Activated CD4-positive, alpha-beta T cell treated with anti-CD3 and anti-CD28 coated beads, Interleukin-2, amount 50 U/mL, for 4 hours (primary cell): ENCODE results near the gene TADA2A.
"Not testable (repeated sequence)": the region's sequence is repeated elsewhere in the genome, so short reads cannot be mapped to it uniquely, and the experiment has no call there.

Experiments used
- DNase-seq, 2 experiments: peaks; one replicate each; pipeline ENCODE4 v3.0.0-alpha.2; 2020

TADA2A gene

GRCh38 chr17:37494401-37494831 lies 87.7 kb downstream of the TADA2A start:
- no peak for DNase-seq

- DNase-seq: no peak
Observed at GRCh38 chr17:37494971-37495370, 88.3 kb downstream of the TADA2A start.

- no peak for DNase-seq
Observed at GRCh38 chr17:37500378-37500777, 93.7 kb downstream of the TADA2A start.

GRCh38 chr17:37502009-37502936 lies 95.6 kb downstream of the TADA2A start:
- no peak for DNase-seq

DNA sequence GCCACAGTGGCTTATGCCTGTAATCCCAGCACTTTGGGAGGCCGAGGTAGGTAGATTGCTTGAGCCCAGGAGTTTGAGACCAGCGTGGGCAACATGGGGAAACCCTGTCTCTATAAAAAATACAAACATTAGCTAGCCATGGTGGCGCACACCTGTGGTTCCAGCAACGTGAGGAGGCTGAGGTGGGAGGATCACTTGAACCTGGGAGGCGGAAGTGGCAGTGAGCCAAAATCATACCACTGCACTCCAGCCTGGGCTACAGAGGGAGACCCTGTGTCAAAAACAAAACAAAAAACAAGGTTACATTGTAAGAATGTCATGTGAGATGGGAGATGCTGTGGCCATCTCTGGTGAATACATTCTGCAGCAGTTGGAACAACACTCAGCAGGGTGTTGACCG lies 96.5 kb downstream of the TADA2A start:
- no peak for DNase-seq

- no peak for DNase-seq
Observed at GRCh38 chr17:37505333-37505732, 98.6 kb downstream of the TADA2A start.

GRCh38 chr17:37506678-37507077 lies 100.0 kb downstream of the TADA2A start:
- no peak for DNase-seq

DNA sequence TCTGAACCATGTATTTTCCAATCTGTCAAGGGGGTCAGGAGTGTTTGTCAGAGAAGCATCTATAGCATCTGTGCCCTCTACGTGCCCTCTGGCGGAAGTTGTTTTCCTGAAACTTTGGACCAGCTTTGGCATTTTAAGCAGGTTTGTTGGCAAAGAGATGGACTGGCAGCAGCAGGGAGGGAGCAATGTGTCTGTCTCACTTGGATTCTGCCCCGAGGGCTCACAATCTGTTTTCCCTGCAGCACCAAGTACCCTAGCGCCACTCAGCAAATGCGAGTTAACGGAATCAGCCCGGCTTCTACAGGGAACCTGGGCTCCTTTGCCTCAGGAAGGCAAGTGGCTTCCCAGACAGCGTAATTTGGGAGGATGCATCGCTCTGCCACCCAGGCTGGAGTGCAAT lies 100.4 kb downstream of the TADA2A start:
- DNase-seq: no peak

GRCh38 chr17:37510056-37510455 lies 103.4 kb downstream of the TADA2A start:
- no peak for DNase-seq

- DNase-seq: not testable (repeated sequence)
Observed at GRCh38 chr17:37511642-37512041, 105.0 kb downstream of the TADA2A start.

- no peak for DNase-seq
Observed at GRCh38 chr17:37512442-37513068, 105.9 kb downstream of the TADA2A start.

DNA sequence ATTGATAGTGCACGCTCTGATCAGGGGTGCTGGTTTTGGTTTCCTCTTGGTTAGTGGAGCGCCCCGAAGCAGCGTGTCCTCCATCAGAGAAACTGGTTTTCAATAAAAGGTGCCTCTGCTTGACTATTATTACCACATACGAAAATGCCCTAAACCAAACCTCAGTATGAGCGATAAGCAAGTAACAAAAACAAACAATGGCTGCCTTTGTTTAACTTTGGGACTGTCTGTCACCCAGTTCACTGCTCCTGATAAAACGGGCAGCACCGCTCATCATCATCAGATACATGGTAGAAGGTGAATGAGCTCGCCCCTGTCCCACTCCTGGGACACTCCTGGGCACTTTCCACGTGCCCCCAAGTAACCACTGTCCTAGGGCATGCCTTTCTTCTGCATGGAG lies 107.0 kb downstream of the TADA2A start:
- no peak for DNase-seq

GRCh38 chr17:37516127-37516571 lies 109.5 kb downstream of the TADA2A start:
- DNase-seq: no peak

- no peak for DNase-seq
Observed at GRCh38 chr17:37517881-37518280, 111.2 kb downstream of the TADA2A start.

DNA sequence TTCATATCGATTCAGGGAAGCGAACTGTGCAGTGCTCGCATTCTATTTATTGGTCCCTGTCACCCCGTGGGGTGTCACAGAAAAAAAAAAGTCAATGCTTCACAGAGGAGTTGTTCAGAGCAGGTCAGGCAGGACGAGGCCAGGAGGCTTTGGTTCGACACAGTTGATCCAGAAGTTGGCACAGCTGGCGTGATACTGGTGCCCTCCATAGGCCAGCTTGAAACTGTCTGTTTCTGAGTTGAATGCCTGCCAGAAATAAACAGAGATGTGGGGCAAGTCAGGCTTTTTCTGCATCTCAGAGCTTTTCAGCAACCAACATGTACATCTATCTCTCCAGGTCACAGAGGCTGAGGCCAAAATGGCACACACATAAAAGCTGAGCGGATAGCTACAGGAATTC lies 112.1 kb downstream of the TADA2A start:
- no peak for DNase-seq

- no peak for DNase-seq
Observed at GRCh38 chr17:37519251-37519985, 112.7 kb downstream of the TADA2A start.

DNA sequence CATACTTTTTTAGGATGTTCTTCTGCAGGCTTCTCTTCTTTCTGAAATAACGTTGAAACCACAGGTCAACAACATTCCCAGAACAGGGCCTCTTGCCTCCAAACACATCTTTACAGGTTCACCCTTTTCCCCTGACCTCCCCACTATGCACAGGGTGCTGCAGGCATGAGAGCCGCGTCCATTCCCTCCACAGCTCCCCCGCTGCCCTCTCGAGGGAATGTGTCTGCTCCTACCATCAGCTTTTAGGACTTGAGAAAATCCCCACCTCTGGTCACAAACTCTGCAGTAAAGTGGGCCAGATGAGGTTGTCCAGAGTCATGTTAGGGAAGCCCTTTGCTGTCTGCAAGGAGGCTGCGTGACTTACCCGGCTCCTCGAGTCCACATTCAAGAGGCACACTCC lies 113.5 kb downstream of the TADA2A start:
- no peak for DNase-seq

GRCh38 chr17:37521821-37522220 lies 115.1 kb downstream of the TADA2A start:
- DNase-seq: no peak

- no peak for DNase-seq
Observed at GRCh38 chr17:37523715-37524219, 117.1 kb downstream of the TADA2A start.

- no peak for DNase-seq
Observed at GRCh38 chr17:37527249-37527851, 120.7 kb downstream of the TADA2A start.
